ENCODE data around the gene FADS2. TPM values are rescaled to one million over a fixed set of nuclear protein-coding genes. Genes with fewer than 3 reads are reported as not detected.
A peak's percentile ranks its signal among the peaks of the same experiment; 100 is the strongest.

Gene FADS2
- total RNA-seq, 4 donors from 2014 or later: 13.5 to 117 (median 84.9) TPM

- TF ChIP-seq CTCF (IDR thresholded peaks at IDR 0.05) (no peak), POLR2A (IDR thresholded peaks at IDR 0.05) (no peak)
- peaks cover 0 to 8% of the 10 kb centered on the region in 2 donors for H3K4me1 ChIP-seq
- no peak overlapping the region for H3K27ac ChIP-seq
- intact Hi-C loops (cut with DNase I; ENCODE audit: low total_unique reads): no loop called here
- DNase-seq: no peak
- H3K36me3 ChIP-seq: no peaks in the 10 kb centered on the region
- H3K4me3 ChIP-seq: no peak overlapping the region
- H3K27me3 ChIP-seq: no peaks in the 10 kb centered on the region
- H3K9me3 ChIP-seq: no peaks in the 10 kb centered on the region
These were observed 57.9 kb downstream of the FADS2 start for GRCh38 chr11:61885784-61886580.

- no peak for DNase-seq
- Histone ChIP-seq H3K4me3 (no peak overlapping the region), H3K36me3 (no peaks in the 10 kb centered on the region), H3K27me3 (no peaks in the 10 kb centered on the region), H3K9me3 (no peaks in the 10 kb centered on the region), H3K4me1 (peaks cover 0 to 9% of the 10 kb centered on the region in 2 donors), H3K27ac (no peak overlapping the region)
- intact Hi-C loops (cut with DNase I; ENCODE audit: low total_unique reads): no loop called here
- TF ChIP-seq POLR2A (IDR thresholded peaks at IDR 0.05): no peak
These were observed 58.5 kb downstream of the FADS2 start for GRCh38 chr11:61886643-61887042.

GRCh38 chr11:61887839-61888494, 59.9 kb downstream of the FADS2 start:
- peak overlapping the region; percentile 43 to 48 for H3K27ac ChIP-seq
- intact Hi-C loops (cut with DNase I; ENCODE audit: low total_unique reads): no loop called here
- DNase-seq: peak; percentile 67 to 83
- H3K4me1 ChIP-seq: peaks cover 0 to 9% of the 10 kb centered on the region in 2 donors
- no peaks in the 10 kb centered on the region for H3K9me3 ChIP-seq
- H3K4me3 ChIP-seq: no peak overlapping the region
- no peak for TF ChIP-seq CTCF (IDR thresholded peaks at IDR 0.05)
- no peak for TF ChIP-seq POLR2A (IDR thresholded peaks at IDR 0.05)
- H3K36me3 ChIP-seq: no peaks in the 10 kb centered on the region
- no peaks in the 10 kb centered on the region for H3K27me3 ChIP-seq

GRCh38 chr11:61888590-61888989, 60.5 kb downstream of the FADS2 start:
- peak overlapping the region; percentile 43 to 48 for H3K27ac ChIP-seq
- intact Hi-C loops (cut with DNase I; ENCODE audit: low total_unique reads): no loop called here
- H3K4me1 ChIP-seq: peaks cover 0 to 9% of the 10 kb centered on the region in 2 donors
- no peaks in the 10 kb centered on the region for H3K9me3 ChIP-seq
- no peak overlapping the region for H3K4me3 ChIP-seq
- DNase-seq: no peak
- no peaks in the 10 kb centered on the region for H3K27me3 ChIP-seq
- H3K36me3 ChIP-seq: no peaks in the 10 kb centered on the region
- TF ChIP-seq CTCF (IDR thresholded peaks at IDR 0.05) (no peak), POLR2A (IDR thresholded peaks at IDR 0.05) (no peak)

- DNase-seq: no peak
- no peak for TF ChIP-seq POLR2A (IDR thresholded peaks at IDR 0.05)
- TF ChIP-seq CTCF (IDR thresholded peaks at IDR 0.05): no peak
- Histone ChIP-seq H3K9me3 (no peaks in the 10 kb centered on the region), H3K36me3 (no peaks in the 10 kb centered on the region), H3K27ac (peak overlapping the region; percentile 78 to 97), H3K27me3 (no peaks in the 10 kb centered on the region), H3K4me3 (no peak overlapping the region), H3K4me1 (peaks cover 0 to 9% of the 10 kb centered on the region in 2 donors)
- intact Hi-C loops (cut with DNase I; ENCODE audit: low total_unique reads): loop anchor here (10.0 kb wide), 1 partner anchor 95 kb away; the partner anchor contains the start of genes FEN1 and TMEM258
These were observed 61.7 kb downstream of the FADS2 start for GRCh38 chr11:61889831-61890230.
